MM.1S (cell line): ENCODE results near the gene KCNK18.

Experiments used
- DNase-seq: peaks from one replicate; pipeline ENCODE4 v3.0.0-alpha.2; 2015
- H2AFZ ChIP-seq: fragments of 300-600 bp; sonication (generic); 2 replicates; pipeline ENCODE4 v1.6.0; 2016; ENCODE audit warnings: antibody characterized with exemption, low read length
- H3F3A ChIP-seq: fragments of 300-600 bp; sonication (generic); 2 replicates; pipeline ENCODE4 v1.6.1; 2016; ENCODE audit warnings: mild to moderate bottlenecking, antibody characterized with exemption, low read length, moderate library complexity, mixed read lengths; ENCODE audit not compliant: insufficient read depth
- H3K27ac ChIP-seq: fragments of 300-600 bp; sonication (generic); 2 replicates; pipeline ENCODE4 v1.5.1; 2016; ENCODE audit warnings: mild to moderate bottlenecking, low read length
- H3K27me3 ChIP-seq: fragments of 300-600 bp; sonication (generic); replicated peaks from 2 replicates; pipeline ENCODE4 v1.6.0; 2016; ENCODE audit warnings: low read length; ENCODE audit not compliant: insufficient read depth
- H3K36me3 ChIP-seq: fragments of 300-600 bp; sonication (generic); replicated peaks from 2 replicates; pipeline ENCODE4 v1.6.1; 2016; ENCODE audit warnings: mild to moderate bottlenecking, low read length, mixed read lengths; ENCODE audit not compliant: insufficient read depth
- H3K4me1 ChIP-seq: fragments of 300-600 bp; sonication (generic); 2 replicates; pipeline ENCODE4 v1.6.1; 2016; ENCODE audit warnings: low read length, mixed read lengths
- H3K4me2 ChIP-seq: fragments of 300-600 bp; sonication (generic); 2 replicates; pipeline ENCODE4 v1.6.0; 2016; ENCODE audit warnings: low read depth, low read length
- H3K4me3 ChIP-seq: fragments of 300-600 bp; sonication (generic); 2 replicates; pipeline ENCODE4 v1.5.1; 2016; ENCODE audit warnings: low read length, mixed read lengths
- H3K79me2 ChIP-seq: fragments of 300-600 bp; sonication (generic); 2 replicates; pipeline ENCODE4 v1.6.1; 2016; ENCODE audit warnings: mixed run types, low read length, mixed read lengths
- H3K9ac ChIP-seq: fragments of 300-600 bp; sonication (generic); 2 replicates; pipeline ENCODE4 v1.6.1; 2016; ENCODE audit warnings: low read length, mixed read lengths
- H3K9me2 ChIP-seq: fragments of 300-600 bp; sonication (generic); replicated peaks from 2 replicates; pipeline ENCODE4 v1.6.1; 2016; ENCODE audit warnings: mild to moderate bottlenecking, low read length, mixed read lengths; ENCODE audit not compliant: insufficient read depth
- H3K9me3 ChIP-seq: fragments of 300-600 bp; sonication (generic); replicated peaks from 2 replicates; pipeline ENCODE4 v1.6.1; 2016; ENCODE audit warnings: mild to moderate bottlenecking, low read length, mixed read lengths; ENCODE audit not compliant: insufficient read depth
- H4K20me1 ChIP-seq: fragments of 300-600 bp; sonication (generic); 2 replicates; pipeline ENCODE4 v1.6.1; 2016; ENCODE audit warnings: mild to moderate bottlenecking, low read length, moderate library complexity, mixed read lengths; ENCODE audit not compliant: insufficient read depth
- EZH2 ChIP-seq: fragments of 300-600 bp; sonication (generic); optimal IDR thresholded peaks from 2 replicates; pipeline ENCODE3; 2017; ENCODE audit warnings: low read depth, mild to moderate bottlenecking, antibody characterized with exemption, low read length, mixed read lengths
- EZH2phosphoT487 ChIP-seq: fragments of 300-600 bp; sonication (generic); IDR thresholded peaks from 2 replicates; pipeline ENCODE4 v1.6.1; 2018; ENCODE audit warnings: antibody characterized with exemption, low read length
- TF ChIP-seq, protein P1 (sequence below): fragments of 300-600 bp; sonication (generic); IDR thresholded peaks from 2 replicates; pipeline ENCODE4 v1.5.1; 2016; ENCODE audit warnings: antibody characterized with exemption, low read length, mixed read lengths

KCNK18 gene

GRCh38 chr10:117161386-117162033 lies 35.8 kb upstream of the KCNK18 start:
- TF ChIP-seq EZH2 = no peak
- TF ChIP-seq EZH2phosphoT487 = no peak
- TF ChIP-seq, protein P1, sequence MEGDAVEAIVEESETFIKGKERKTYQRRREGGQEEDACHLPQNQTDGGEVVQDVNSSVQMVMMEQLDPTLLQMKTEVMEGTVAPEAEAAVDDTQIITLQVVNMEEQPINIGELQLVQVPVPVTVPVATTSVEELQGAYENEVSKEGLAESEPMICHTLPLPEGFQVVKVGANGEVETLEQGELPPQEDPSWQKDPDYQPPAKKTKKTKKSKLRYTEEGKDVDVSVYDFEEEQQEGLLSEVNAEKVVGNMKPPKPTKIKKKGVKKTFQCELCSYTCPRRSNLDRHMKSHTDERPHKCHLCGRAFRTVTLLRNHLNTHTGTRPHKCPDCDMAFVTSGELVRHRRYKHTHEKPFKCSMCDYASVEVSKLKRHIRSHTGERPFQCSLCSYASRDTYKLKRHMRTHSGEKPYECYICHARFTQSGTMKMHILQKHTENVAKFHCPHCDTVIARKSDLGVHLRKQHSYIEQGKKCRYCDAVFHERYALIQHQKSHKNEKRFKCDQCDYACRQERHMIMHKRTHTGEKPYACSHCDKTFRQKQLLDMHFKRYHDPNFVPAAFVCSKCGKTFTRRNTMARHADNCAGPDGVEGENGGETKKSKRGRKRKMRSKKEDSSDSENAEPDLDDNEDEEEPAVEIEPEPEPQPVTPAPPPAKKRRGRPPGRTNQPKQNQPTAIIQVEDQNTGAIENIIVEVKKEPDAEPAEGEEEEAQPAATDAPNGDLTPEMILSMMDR = no peak
- H3K36me3 ChIP-seq = no peaks in the 10 kb centered on the region

GRCh38 chr10:117162093-117163060 lies 34.9 kb upstream of the KCNK18 start:
- Histone ChIP-seq H3K27ac (no peak overlapping the region), H4K20me1 (no peaks in the 10 kb centered on the region), H3K36me3 (no peaks in the 10 kb centered on the region), H3F3A (no peaks in the 10 kb centered on the region), H3K4me1 (no peaks in the 10 kb centered on the region), H3K9me2 (no peaks in the 10 kb centered on the region), H3K4me2 (peak overlapping the region; percentile 23), H3K4me3 (no peak overlapping the region; the same call in 1 of the 2 replicates), H3K9me3 (no peaks in the 10 kb centered on the region), H3K27me3 (peaks cover 62% of the 10 kb centered on the region), H2AFZ (no peak overlapping the region), H3K9ac (no peak overlapping the region), H3K79me2 (no peaks in the 10 kb centered on the region)
- no peak for DNase-seq
- TF ChIP-seq EZH2phosphoT487 (no peak), EZH2 (no peak)
- TF ChIP-seq, protein P1 = no peak

More at GRCh38 chr10:117161386-117162033, 35.8 kb upstream of the KCNK18 start:
- Histone ChIP-seq H3K79me2 (no peaks in the 10 kb centered on the region), H3K4me1 (no peaks in the 10 kb centered on the region), H3K27me3 (peaks cover 54% of the 10 kb centered on the region), H3K9me2 (no peaks in the 10 kb centered on the region), H3F3A (no peaks in the 10 kb centered on the region), H4K20me1 (no peaks in the 10 kb centered on the region), H3K4me2 (no peak overlapping the region), H3K9ac (no peak overlapping the region), H3K9me3 (no peaks in the 10 kb centered on the region), H3K4me3 (no peak overlapping the region), H3K27ac (no peak overlapping the region), H2AFZ (no peak overlapping the region)
- DNase-seq = no peak

DNA sequence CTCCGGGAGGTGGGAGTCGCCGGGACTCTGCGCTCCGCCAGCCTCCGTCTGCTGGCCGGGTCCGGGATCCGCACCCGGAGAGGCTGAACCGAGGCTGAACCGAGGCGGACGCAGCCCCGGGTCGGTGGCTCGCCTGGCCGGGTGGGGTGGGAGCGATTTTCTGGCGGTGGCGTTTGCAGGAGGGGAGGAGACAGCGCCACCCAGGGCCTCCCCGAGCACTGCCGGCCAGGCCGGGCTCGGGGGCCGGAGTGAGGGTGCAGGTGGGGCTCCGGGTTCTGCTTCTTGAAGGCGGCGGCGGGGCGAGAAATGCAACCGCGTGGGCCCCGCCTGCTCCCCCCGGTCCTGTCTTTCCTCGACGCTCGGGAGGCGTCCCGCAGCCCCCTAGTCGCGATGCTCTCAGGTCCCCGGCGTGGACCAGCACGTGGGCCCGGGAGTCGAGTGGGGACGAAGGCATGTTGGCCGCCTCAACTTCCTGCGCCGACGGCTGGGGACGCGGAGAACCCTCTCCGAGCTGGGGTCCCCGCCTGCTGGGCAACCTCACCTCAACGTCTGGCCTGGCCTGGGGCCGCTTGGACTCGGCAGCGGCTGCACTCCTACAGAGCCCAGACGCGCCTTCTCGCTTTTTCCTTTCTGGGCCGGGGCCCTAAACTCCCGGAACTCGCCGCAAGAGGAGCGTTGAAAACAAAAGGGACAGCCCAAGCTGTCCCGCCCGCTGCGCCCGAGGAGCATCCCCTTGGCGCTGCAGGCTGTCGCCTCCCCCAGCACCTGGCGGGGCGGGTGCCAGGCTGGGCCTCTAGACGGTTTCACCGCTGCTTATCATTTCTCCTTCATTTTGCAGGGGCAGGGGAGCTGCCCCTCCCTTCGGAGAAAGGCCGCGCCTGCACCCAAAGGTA lies 34.0 kb upstream of the KCNK18 start:
- Histone ChIP-seq H2AFZ (no peak overlapping the region), H3K27me3 (peaks cover 65% of the 10 kb centered on the region), H3K4me2 (no peak overlapping the region; the same call in 1 of the 2 replicates), H3K36me3 (no peaks in the 10 kb centered on the region), H3K79me2 (no peaks in the 10 kb centered on the region), H3K27ac (no peak overlapping the region), H4K20me1 (no peaks in the 10 kb centered on the region), H3K9ac (no peak overlapping the region), H3K9me3 (no peaks in the 10 kb centered on the region), H3K4me1 (no peaks in the 10 kb centered on the region), H3K4me3 (peak overlapping the region; percentile 10; the same call in 1 of the 2 replicates), H3K9me2 (no peaks in the 10 kb centered on the region), H3F3A (no peaks in the 10 kb centered on the region)
- TF ChIP-seq EZH2phosphoT487 (no peak), EZH2 (no peak)
- TF ChIP-seq, protein P1 = no peak
- no peak for DNase-seq
